Muscle layer of duodenum (tissue), 2 donors: ENCODE results near the gene HRG.

Experiments used
- H3K27ac ChIP-seq: one replicate; pipeline ENCODE4 v1.7.0; 2013; ENCODE audit warnings: mild to moderate bottlenecking, low read length
- H3K27me3 ChIP-seq: one replicate; pipeline ENCODE4 v1.7.0; 2013; ENCODE audit warnings: low read depth, mild to moderate bottlenecking, control low read depth, low read length
- H3K36me3 ChIP-seq, 2 donors: one replicate each; pipeline ENCODE4 v1.7.0; 2013; ENCODE audit warnings: low read length in 2 of 2, control low read depth in 1 of 2, mild to moderate bottlenecking in 1 of 2; ENCODE audit not compliant: insufficient read depth in 2 of 2, control insufficient read depth in 1 of 2
- H3K4me1 ChIP-seq, 2 donors: one replicate each; pipeline ENCODE4 v1.7.0; 2013; ENCODE audit warnings: low read length in 2 of 2, mild to moderate bottlenecking in 2 of 2, control low read depth in 1 of 2, moderate library complexity in 1 of 2; ENCODE audit not compliant: insufficient read depth in 2 of 2, control insufficient read depth in 1 of 2
- H3K4me3 ChIP-seq, 2 donors: one replicate each; pipeline ENCODE4 v1.7.0; 2013; ENCODE audit warnings: low read length in 2 of 2, low read depth in 1 of 2, mild to moderate bottlenecking in 1 of 2
- H3K9me3 ChIP-seq, 2 donors: one replicate each; pipeline ENCODE4 v1.7.0; 2013; ENCODE audit warnings: low read length in 2 of 2, control low read depth in 1 of 2, mild to moderate bottlenecking in 1 of 2; ENCODE audit not compliant: control insufficient read depth in 1 of 2
- donor health status: healthy.

Gene HRG

DNA sequence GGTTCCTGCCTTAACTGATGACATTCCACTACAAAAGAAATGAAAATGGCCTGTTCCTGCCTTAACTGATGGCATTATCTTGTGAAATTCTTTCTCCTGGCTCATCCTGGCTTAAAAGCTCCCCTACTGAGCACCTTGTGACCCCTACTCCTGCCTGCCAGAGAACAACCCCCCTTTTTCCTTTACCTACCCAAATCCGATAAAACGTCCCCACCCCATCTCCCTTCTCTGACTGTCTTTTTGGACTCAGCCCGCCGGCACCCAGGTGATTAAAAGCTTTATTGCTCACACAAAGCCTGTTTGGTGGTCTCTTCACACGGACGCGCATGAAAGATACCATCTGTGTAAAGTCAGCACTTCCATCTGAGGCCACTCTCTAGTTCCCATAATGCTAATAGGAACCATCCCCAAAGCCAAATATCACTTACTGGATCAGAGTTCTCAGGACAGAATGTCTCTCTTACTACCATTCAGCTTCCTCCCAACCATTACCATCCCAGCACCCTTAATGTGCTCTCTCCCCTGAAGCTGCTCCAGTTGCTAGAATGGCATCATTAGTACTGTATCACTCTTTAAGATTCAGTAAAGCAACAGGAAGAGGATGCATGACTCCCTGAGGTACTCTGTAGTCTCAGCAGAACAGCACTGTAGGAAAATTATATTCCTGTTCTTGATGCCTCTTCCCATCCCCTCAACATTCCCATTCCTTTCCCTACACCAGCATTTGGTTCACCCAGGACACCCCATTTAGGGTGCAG is 2.3 kb upstream of the HRG start:
- Histone ChIP-seq H3K9me3 (no peaks in the 10 kb centered on the region), H3K36me3 (no peaks in the 10 kb centered on the region), H3K4me1 (no peaks in the 10 kb centered on the region), H3K4me3 (no peak overlapping the region), H3K27me3 (no peaks in the 10 kb centered on the region), H3K27ac (no peak overlapping the region)

DNA sequence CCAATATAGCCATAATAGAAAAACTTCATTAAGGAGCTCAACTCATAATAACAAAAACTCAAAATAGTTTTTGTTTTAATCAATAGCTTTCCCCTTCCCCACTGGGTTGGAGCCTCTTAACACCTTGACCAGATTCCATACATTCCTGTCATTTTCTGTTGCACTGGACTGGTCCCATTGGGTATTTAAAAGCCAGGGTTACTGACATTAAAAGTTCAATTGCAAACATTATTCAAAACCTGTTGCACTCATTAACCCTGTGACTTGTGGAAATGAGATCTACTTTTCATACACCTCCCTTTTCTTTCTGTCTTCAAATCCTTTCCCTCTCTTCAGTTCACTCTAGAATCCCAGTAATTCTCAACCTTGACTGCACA is 1.7 kb upstream of the HRG start:
- Histone ChIP-seq H3K9me3 (no peaks in the 10 kb centered on the region), H3K27ac (no peak overlapping the region), H3K4me3 (no peak overlapping the region), H3K27me3 (no peaks in the 10 kb centered on the region), H3K36me3 (no peaks in the 10 kb centered on the region), H3K4me1 (no peaks in the 10 kb centered on the region)

DNA sequence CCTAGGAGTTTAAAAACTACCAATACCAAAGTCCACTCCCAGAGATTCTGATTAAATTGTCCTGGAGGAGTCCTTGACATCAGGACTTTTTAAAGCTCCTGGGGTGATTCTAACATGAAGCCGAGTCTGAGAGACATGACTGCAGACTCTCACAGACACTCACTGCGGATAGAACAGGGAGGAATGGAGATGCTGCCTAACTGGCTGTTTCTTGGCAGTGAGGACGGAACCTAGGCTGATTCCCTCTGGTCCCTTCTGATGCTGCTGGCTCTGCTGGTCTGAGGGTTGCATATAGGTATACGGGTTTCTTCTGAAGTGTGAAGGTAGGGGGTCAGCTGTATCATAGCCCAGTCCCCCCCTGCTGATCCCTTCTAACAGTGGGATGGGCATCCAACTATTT is 1.3 kb upstream of the HRG start:
- Histone ChIP-seq H3K36me3 (no peaks in the 10 kb centered on the region), H3K4me1 (no peaks in the 10 kb centered on the region), H3K9me3 (no peaks in the 10 kb centered on the region), H3K27me3 (no peaks in the 10 kb centered on the region), H3K27ac (no peak overlapping the region), H3K4me3 (no peak overlapping the region)

DNA sequence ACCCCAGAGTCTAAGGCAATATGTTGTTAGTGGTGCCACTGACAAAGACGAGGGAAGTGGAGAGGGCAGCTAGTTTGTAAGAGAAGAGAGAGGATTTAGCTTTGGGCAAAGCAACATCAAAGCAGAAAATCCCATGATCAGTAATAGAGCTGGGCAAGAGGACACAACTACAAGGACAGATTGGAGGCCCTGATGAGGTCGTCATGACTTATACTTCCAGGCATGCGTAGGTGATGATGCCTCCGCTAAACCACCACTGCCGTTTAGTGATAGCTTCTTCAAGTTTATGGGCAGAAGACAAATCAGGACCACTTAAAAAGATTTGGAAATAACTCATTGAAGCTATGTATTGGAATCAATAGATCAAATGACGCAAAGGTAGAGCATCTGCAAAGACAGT is 2.6 kb downstream of the HRG start:
- Histone ChIP-seq H3K9me3 (no peaks in the 10 kb centered on the region), H3K36me3 (no peaks in the 10 kb centered on the region), H3K4me3 (no peak overlapping the region), H3K27me3 (no peaks in the 10 kb centered on the region), H3K27ac (no peak overlapping the region), H3K4me1 (no peaks in the 10 kb centered on the region)

DNA sequence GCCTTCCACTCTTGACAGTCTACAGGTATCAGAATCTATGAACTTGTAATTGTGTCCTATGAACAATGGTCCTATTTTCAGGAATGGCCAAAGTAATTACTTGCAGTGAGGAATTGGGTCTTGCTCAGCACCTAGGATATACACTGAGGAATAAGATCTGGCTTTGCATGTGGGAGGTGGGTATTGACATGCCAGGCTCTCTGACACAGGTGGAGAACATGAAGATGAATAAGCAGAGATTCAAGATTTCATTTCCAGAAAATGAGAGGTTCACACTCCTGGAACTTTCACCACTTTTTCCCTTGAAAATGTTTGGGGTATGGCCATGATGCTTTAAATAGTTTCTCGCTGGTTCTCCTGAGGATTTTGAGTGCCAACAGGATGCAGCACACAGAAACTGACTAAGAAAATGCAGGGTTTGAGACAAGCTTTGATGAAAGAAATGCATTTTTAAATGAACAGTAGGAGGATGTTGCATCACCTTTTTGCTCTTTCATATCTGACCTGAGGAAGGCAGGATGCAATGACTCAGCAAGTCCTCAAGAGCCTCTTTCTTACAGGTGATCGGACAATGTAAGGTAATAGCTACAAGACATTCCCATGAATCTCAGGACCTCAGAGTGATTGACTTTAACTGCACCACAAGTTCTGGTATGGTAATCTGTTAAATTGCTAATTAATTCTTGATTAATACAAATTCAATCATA is 3.7 kb downstream of the HRG start:
- Histone ChIP-seq H3K27ac (no peak overlapping the region), H3K9me3 (no peaks in the 10 kb centered on the region), H3K4me3 (no peak overlapping the region), H3K4me1 (no peaks in the 10 kb centered on the region), H3K36me3 (no peaks in the 10 kb centered on the region), H3K27me3 (no peaks in the 10 kb centered on the region)

DNA sequence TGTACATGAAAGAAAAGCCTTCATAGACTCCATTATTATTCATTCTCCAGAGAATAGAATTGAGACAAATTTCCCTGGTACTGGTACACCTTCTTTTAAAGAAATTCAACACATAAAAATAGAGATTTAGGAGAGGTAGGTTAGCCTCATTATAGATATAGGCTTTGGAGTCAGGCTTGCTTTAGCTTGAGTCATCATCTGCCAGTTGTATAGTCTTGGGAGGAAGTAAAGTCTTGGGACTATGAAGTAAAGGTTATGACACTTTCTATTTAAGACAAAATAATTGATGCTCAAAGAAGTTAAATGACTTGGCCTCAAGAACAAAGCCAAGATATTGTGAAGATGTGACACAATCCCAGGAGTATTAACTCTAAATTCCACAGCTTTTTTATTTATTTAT is 4.3 kb downstream of the HRG start:
- Histone ChIP-seq H3K27ac (no peak overlapping the region), H3K27me3 (no peaks in the 10 kb centered on the region), H3K4me1 (no peaks in the 10 kb centered on the region), H3K9me3 (no peaks in the 10 kb centered on the region), H3K4me3 (no peak overlapping the region), H3K36me3 (no peaks in the 10 kb centered on the region)

DNA sequence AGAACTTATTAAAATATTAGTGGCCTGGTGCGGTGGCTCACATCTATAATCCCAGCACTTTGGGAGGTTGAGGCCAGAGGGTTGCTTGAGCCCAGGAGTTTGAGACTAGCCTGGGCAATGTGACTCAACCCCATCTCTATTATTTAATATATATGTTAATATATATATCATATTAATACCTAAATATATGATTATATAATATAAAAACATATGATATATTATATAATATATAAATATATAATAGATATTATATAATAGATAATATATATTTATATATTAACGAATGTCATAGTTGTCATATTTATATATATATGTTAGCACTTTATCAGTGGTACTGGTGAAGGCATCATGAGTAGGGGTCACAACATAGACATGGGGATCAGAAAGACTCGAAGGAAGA is 5.2 kb downstream of the HRG start:
- no peak overlapping the region for H3K4me3 ChIP-seq
- H3K27me3 ChIP-seq, result no peaks in the 10 kb centered on the region
- no peak overlapping the region for H3K27ac ChIP-seq
- no peaks in the 10 kb centered on the region for H3K4me1 ChIP-seq
- no peaks in the 10 kb centered on the region for H3K36me3 ChIP-seq
- no peaks in the 10 kb centered on the region for H3K9me3 ChIP-seq

DNA sequence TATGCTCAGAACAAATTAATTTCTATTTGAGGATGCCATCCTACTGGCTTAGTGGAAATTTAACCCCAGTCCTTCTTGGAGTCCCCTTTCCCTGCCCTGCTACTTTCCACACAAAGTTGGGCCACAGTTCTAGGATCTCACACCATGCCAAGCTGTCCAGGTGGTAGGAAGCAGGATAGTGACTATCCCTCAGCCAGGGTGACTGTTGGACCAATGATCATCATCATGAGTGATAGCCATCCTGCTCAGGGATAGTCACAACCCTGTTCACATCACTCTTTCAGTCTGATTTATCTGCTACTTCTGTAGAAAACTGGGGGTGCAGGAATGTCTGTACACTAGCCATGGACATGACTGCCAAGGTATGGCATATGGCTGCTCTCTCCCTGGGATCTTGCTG is 12.8 kb downstream of the HRG start:
- no peak overlapping the region for H3K27ac ChIP-seq
- H3K4me3 ChIP-seq, result no peak overlapping the region
- no peaks in the 10 kb centered on the region for H3K36me3 ChIP-seq
- no peaks in the 10 kb centered on the region for H3K27me3 ChIP-seq
- no peaks in the 10 kb centered on the region for H3K9me3 ChIP-seq
- no peaks in the 10 kb centered on the region for H3K4me1 ChIP-seq

DNA sequence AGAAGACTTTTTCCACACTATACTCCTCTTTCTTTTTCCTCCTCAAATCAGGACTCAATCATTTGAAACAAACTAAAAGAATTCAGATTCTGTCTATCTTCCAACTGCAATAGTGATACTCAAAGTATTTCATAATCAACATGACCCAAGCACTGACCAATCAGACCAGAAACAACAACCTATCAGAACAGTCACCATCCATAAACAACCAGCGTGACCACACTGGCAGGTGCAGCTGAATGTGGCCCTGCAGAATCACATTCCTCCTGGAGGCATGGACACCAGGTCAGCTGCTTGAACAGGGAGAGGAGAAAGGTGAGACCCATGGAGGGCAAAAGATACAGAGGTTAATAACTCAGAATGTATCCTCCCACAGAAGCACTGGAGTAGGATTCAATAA is 13.3 kb downstream of the HRG start:
- no peaks in the 10 kb centered on the region for H3K27me3 ChIP-seq

DNA sequence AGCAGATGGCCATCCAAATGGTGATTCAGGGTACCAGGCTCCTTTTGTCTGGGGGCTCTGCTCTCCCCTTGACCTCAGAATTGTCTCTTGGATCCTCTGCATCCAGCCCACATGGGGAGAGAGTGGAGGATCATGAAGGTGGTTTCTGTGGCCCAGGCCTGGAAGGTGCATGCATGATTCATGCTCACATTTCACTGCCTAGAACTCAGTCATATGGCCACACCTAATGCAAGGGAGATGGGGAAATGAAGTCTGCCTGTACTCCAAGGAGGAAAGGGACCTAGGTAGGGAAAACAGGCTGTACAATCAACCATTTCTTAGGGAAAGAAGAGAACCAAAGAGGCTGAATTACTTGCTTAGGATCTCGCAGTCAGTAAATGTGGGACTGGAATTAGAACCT is 15.1 kb downstream of the HRG start:
- Histone ChIP-seq H3K27ac (no peak overlapping the region), H3K27me3 (no peaks in the 10 kb centered on the region), H3K4me1 (no peaks in the 10 kb centered on the region), H3K4me3 (no peak overlapping the region), H3K36me3 (no peaks in the 10 kb centered on the region), H3K9me3 (no peaks in the 10 kb centered on the region)

More for the DNA sequence above, 13.3 kb downstream of the HRG start:
- Histone ChIP-seq H3K36me3 (no peaks in the 10 kb centered on the region), H3K27ac (no peak overlapping the region), H3K4me3 (no peak overlapping the region), H3K4me1 (no peaks in the 10 kb centered on the region), H3K9me3 (no peaks in the 10 kb centered on the region)

DNA sequence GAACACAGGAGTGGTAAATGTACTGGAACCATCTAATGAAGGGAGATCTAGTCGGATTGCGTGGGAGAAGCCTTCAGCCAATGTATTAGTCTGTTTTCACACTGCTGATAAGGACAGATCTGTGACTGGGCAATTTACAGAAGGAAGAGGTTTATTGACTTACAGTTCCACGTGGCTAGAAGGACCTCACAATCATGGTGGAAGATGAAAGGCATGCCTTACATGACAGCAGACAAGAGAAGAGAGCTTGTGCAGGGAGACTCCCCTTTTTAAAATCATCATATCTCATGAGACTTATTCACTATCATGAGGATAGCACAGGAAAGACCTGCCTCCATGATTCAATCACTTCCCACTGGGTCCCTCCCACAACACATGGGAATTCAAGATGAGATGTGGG is 17.0 kb downstream of the HRG start:
- Histone ChIP-seq H3K27ac (no peak overlapping the region), H3K4me3 (no peak overlapping the region), H3K4me1 (no peaks in the 10 kb centered on the region), H3K36me3 (no peaks in the 10 kb centered on the region), H3K27me3 (peaks cover 2% of the 10 kb centered on the region), H3K9me3 (no peaks in the 10 kb centered on the region)

DNA sequence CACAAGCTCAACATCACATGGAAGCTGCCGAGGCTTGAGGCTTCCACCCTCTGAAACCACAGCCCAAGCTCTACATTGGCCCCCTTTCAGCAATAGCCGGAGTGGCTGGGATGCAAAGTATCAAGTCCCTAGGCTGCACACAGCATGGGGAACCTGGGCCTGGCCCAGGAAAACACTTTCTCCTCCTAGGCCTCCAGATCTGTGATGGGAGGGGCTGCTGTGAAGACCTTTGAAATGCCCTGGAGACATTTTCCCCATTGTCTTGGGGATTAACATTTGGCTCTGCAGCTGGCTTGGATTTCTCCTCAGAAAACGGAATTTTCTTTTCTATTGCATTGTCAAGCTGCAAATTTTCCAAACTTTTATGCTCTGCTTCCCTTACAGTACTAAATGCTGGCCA is 18.2 kb downstream of the HRG start:
- H3K36me3 ChIP-seq, result no peaks in the 10 kb centered on the region
- H3K4me3 ChIP-seq, result no peak overlapping the region
- H3K9me3 ChIP-seq, result no peaks in the 10 kb centered on the region
- peaks cover 3% of the 10 kb centered on the region for H3K27me3 ChIP-seq
- H3K4me1 ChIP-seq, result no peaks in the 10 kb centered on the region
- no peak overlapping the region for H3K27ac ChIP-seq
